Endothelial cell (in vitro differentiated cells): ENCODE results near the gene PGAM2. TPM values are rescaled to one million over a fixed set of nuclear protein-coding genes. Genes with fewer than 3 reads are reported as not detected.

Experiments used
- DNase-seq: peaks from one replicate; pipeline ENCODE4 v3.0.0; 2021; ENCODE audit warnings: low spot score
- H3K27ac Mint-ChIP-seq: one replicate; pipeline ENCODE4 v1.8.0; 2021; ENCODE audit warnings: mixed read lengths, inconsistent platforms; ENCODE audit not compliant: unreplicated experiment
- H3K27me3 Mint-ChIP-seq: one replicate; pipeline ENCODE4 v1.8.0; 2021; ENCODE audit warnings: mild to moderate bottlenecking, moderate library complexity, mixed read lengths, inconsistent platforms; ENCODE audit not compliant: unreplicated experiment
- H3K36me3 Mint-ChIP-seq: one replicate; pipeline ENCODE4 v1.8.0; 2021; ENCODE audit warnings: mild to moderate bottlenecking, low read depth, mixed read lengths, inconsistent platforms; ENCODE audit not compliant: unreplicated experiment
- H3K4me1 Mint-ChIP-seq: one replicate; pipeline ENCODE4 v1.8.0; 2021; ENCODE audit warnings: mild to moderate bottlenecking, mixed read lengths, inconsistent platforms; ENCODE audit not compliant: unreplicated experiment
- H3K4me3 Mint-ChIP-seq: one replicate; pipeline ENCODE4 v1.8.0; 2021; ENCODE audit warnings: mild to moderate bottlenecking, mixed read lengths, inconsistent platforms; ENCODE audit not compliant: unreplicated experiment
- H3K9me3 Mint-ChIP-seq: one replicate; pipeline ENCODE4 v1.8.0; 2021; ENCODE audit warnings: mixed read lengths, inconsistent platforms; ENCODE audit not compliant: unreplicated experiment
- CTCF ChIP-seq: fragments of 200-600 bp; sonication (generic); IDR thresholded peaks from one replicate; pipeline ENCODE4 v1.5.0; 2021; ENCODE audit warnings: antibody characterized with exemption; ENCODE audit not compliant: unreplicated experiment
- total RNA-seq: library from RNA; stranded (reverse); fragmentation: NEBNext Ultra II Directional; extraction: Animal tissue kit (Norgen Biotek cat#: 25700); gene quantifications from one replicate; pipeline ENCODE4 v1.2.1, GENCODE V29; 2021; ENCODE audit not compliant: unreplicated experiment

PGAM2 gene
- total RNA-seq, 1 donor from 2014 or later = not detected

DNA sequence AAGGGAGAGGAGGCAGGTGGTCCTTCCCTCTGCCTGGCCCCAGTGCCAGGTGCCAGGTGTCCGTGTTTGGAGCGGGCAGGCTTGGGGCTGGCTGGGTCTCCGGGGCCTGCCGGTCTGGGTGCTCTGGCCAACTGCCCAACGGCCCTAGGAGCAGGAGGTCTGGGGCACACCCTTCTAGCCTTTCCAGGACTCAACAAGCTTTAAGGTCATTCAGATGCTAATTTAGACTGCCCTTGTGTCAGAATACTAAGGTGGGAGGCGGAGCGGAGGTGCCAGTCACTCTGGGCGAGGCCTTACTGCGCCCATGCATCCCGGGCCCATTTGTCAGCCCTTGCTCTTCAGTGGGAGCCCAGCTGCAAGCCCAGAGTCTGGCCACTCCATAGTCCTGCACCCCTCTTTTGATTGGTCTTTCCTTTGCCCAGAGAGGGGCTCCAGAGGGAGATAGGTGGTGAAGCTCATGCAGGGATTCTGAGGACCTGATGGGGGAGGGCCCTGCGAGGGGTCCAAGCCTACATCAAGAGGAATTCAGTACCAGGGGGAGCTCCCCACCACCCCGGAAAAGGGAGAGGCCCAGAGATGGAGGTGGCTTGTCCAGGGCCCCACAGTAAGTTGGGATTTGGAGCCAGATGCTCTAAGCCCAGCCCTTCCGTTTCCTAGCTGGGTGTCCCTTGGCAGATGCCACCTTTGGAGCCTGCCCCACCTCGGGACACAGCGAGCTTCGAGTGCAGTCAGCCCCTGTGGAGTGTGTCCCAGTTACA is 1.3 kb downstream of the PGAM2 start:
- peaks cover 10% of the 10 kb centered on the region for H3K36me3 Mint-ChIP-seq
- no peak overlapping the region for H3K27ac Mint-ChIP-seq
- H3K27me3 Mint-ChIP-seq = peaks cover 12% of the 10 kb centered on the region
- no peak overlapping the region for H3K4me3 Mint-ChIP-seq
- no peaks in the 10 kb centered on the region for H3K4me1 Mint-ChIP-seq
- H3K9me3 Mint-ChIP-seq = no peaks in the 10 kb centered on the region
- DNase-seq = no peak
- no peak for TF ChIP-seq CTCF

GRCh38 chr7:44063547-44063893 is 1.8 kb downstream of the PGAM2 start:
- peaks cover 12% of the 10 kb centered on the region for H3K27me3 Mint-ChIP-seq
- H3K36me3 Mint-ChIP-seq = peaks cover 15% of the 10 kb centered on the region
- DNase-seq = no peak
- H3K4me3 Mint-ChIP-seq = no peak overlapping the region
- no peak overlapping the region for H3K27ac Mint-ChIP-seq
- H3K9me3 Mint-ChIP-seq = no peaks in the 10 kb centered on the region
- no peak for TF ChIP-seq CTCF
- no peaks in the 10 kb centered on the region for H3K4me1 Mint-ChIP-seq

GRCh38 chr7:44062903-44063295 is 2.5 kb downstream of the PGAM2 start:
- Mint-ChIP-seq H3K36me3 (peaks cover 20% of the 10 kb centered on the region), H3K27me3 (peaks cover 13% of the 10 kb centered on the region), H3K4me1 (no peaks in the 10 kb centered on the region), H3K9me3 (no peaks in the 10 kb centered on the region), H3K4me3 (no peak overlapping the region), H3K27ac (no peak overlapping the region)
- TF ChIP-seq CTCF = no peak
- DNase-seq = no peak

GRCh38 chr7:44062180-44062902 is 3.0 kb downstream of the PGAM2 start:
- no peak overlapping the region for H3K27ac Mint-ChIP-seq
- no peaks in the 10 kb centered on the region for H3K4me1 Mint-ChIP-seq
- H3K27me3 Mint-ChIP-seq = peaks cover 13% of the 10 kb centered on the region

More at GRCh38 chr7:44062180-44062902, 3.0 kb downstream of the PGAM2 start:
- DNase-seq = no peak
- TF ChIP-seq CTCF = no peak
- H3K9me3 Mint-ChIP-seq = no peaks in the 10 kb centered on the region
- no peak overlapping the region for H3K4me3 Mint-ChIP-seq
- H3K36me3 Mint-ChIP-seq = peaks cover 25% of the 10 kb centered on the region
